Peyer's patch (tissue), 4 donors: ENCODE measurements around the gene PIP5K1C. TPM values are rescaled to one million over a fixed set of nuclear protein-coding genes. Genes with fewer than 3 reads are reported as not detected.
A peak's percentile ranks its signal among the peaks of the same experiment; 100 is the strongest.

Experiments used
- DNase-seq, 3 donors: peaks; one replicate each; pipeline ENCODE4 v3.0.0-alpha.2; 2017 to 2019
- H3K27ac ChIP-seq, 4 donors: fragments of 200-600 bp; sonication (generic); one replicate each; pipeline ENCODE4 v1.5.1; 2016 to 2019
- H3K27me3 ChIP-seq, 2 donors: fragments of 200-600 bp; sonication (generic); one replicate each; pipeline ENCODE4 v1.5.1; 2019
- H3K36me3 ChIP-seq, 3 donors: fragments of 200-600 bp; sonication (generic); one replicate each; pipeline ENCODE4 v1.5.1; 2016 to 2019
- H3K4me1 ChIP-seq, 4 donors: fragments of 200-600 bp; sonication (generic); one replicate each; pipeline ENCODE4 v1.5.1; 2016 to 2019
- H3K4me3 ChIP-seq, 4 donors: fragments of 200-600 bp; sonication (generic); 1 replicate in 3 of 4; 2 replicates in 1 of 4; pipeline ENCODE4 v1.5.1; 2016 to 2019; ENCODE audit warnings: mild to moderate bottlenecking in 1 of 4
- H3K9me3 ChIP-seq, 4 donors: fragments of 200-600 bp; sonication (generic); one replicate each; pipeline ENCODE4 v1.5.1; 2016 to 2019; ENCODE audit warnings: mild to moderate bottlenecking in 1 of 4
- POLR2A ChIP-seq, 2 donors: fragments of 450-650 bp; IDR thresholded peaks; one replicate each; pipeline ENCODE4 v1.5.1; 2017; ENCODE audit warnings: antibody characterized with exemption in 2 of 2, mild to moderate bottlenecking in 2 of 2, moderate library complexity in 2 of 2
- total RNA-seq, 4 donors: library from RNA; depleted of rRNA; stranded (reverse); fragments of >200 nt; gene quantifications; one replicate each; pipeline ENCODE4 v1.1.0, GENCODE V29; 2016
- TF ChIP-seq, protein P1 (sequence below), 6 experiments: fragments of 450-650 bp in 4 of 6; fragments of 200-600 bp in 2 of 6; sonication (generic) in 1 of 6; IDR thresholded peaks; one replicate each; pipeline ENCODE4 v1.5.1; 2017 to 2019; ENCODE audit warnings: antibody characterized with exemption in 6 of 6, mild to moderate bottlenecking in 3 of 6, moderate library complexity in 1 of 6

The PIP5K1C gene
- total RNA-seq, 4 donors from 2014 or later: 22.6 to 27.2 (median 26.1) TPM

DNA sequence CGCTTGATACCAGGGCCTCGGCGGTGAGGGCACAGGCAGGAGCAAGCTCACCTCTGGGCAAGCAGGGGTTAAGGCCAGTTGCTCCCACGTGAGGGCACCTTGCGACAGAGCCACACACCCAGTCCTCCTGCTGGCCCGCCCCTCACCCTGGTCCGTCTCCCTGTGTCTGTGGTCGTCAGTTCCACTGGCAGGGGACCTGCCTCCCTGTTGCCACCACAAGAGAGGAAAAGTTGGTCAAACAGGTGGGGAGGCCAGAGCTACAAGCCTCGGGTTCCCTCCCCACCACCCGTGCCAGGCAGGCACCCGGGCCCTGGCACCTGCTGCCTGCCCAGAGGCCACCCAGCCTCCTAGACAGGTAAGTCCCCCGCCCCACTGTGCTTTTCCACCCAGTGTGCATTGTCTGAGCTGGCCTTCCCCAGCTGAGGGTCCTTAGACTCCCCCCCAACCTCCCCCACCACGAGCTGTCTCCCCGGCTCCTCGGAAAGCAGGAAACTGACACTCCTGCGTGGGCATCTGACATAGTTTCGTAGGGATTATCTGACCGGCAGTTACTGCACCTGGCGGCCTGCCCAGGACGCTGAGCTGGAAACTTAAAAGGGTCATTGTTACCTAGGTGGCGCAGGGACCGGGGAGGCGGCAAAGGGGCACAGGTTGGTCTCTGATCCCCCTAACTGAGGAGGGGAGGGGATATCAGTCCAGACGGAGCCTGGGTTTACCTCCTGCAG, 8.1 kb upstream of the PIP5K1C start, which contains the start of gene TJP3:
TSS of gene TJP3 (plus strand) at position 178 of the 725 bp plus-strand sequence. CDS start 20,049 bp downstream, outside the sequence.
- no peaks in the 10 kb centered on the region for H3K27me3 ChIP-seq
- H3K4me1 ChIP-seq: peaks cover 0 to 20% (median 0%) of the 10 kb centered on the region in 4 donors
- peak; percentile 93 to 94 for TF ChIP-seq POLR2A (IDR thresholded peaks at IDR 0.05)
- TF ChIP-seq, protein P1, sequence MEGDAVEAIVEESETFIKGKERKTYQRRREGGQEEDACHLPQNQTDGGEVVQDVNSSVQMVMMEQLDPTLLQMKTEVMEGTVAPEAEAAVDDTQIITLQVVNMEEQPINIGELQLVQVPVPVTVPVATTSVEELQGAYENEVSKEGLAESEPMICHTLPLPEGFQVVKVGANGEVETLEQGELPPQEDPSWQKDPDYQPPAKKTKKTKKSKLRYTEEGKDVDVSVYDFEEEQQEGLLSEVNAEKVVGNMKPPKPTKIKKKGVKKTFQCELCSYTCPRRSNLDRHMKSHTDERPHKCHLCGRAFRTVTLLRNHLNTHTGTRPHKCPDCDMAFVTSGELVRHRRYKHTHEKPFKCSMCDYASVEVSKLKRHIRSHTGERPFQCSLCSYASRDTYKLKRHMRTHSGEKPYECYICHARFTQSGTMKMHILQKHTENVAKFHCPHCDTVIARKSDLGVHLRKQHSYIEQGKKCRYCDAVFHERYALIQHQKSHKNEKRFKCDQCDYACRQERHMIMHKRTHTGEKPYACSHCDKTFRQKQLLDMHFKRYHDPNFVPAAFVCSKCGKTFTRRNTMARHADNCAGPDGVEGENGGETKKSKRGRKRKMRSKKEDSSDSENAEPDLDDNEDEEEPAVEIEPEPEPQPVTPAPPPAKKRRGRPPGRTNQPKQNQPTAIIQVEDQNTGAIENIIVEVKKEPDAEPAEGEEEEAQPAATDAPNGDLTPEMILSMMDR (IDR thresholded peaks at IDR 0.05): peak in 3 of 6 experiments; percentile 9 to 21 (median 16)
- no peaks in the 10 kb centered on the region for H3K9me3 ChIP-seq
- H3K27ac ChIP-seq: peak within 1 kb of the TSS in 3 of 4 donors; percentile 85 to 99 (median 96)
- H3K36me3 ChIP-seq: no peaks in the 10 kb centered on the region
- H3K4me3 ChIP-seq: peak within 1 kb of the TSS in 3 of 4 donors; percentile 30 to 84 (median 61)
- peak in 2 of 3 donors; percentile 87 to 90 for DNase-seq

DNA sequence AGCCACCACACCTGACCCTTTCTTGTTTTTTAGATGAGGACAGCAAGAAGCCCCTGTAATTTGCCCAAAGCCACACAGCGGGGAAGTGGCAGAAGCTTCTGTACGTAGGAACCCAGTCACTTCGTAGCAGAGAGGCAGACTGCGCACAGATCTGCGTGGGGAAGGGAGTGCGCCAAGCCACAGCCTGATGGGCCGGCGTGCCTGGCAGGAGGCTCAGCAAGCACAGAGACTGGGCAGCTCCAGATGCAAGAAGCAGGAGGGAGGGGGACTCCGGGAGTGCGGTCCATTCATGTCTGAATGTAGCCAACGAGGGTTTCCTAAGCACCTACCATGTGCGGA, 7.6 kb upstream of the PIP5K1C start:
- no peak for TF ChIP-seq POLR2A (IDR thresholded peaks at IDR 0.05)
- TF ChIP-seq, protein P1 (IDR thresholded peaks at IDR 0.05): no peak
- DNase-seq: no peak
- H3K27me3 ChIP-seq: no peaks in the 10 kb centered on the region
- H3K36me3 ChIP-seq: no peaks in the 10 kb centered on the region
- peaks cover 0 to 14% (median 0%) of the 10 kb centered on the region in 4 donors for H3K4me1 ChIP-seq
- peak overlapping the region in 3 of 4 donors; percentile 85 to 99 (median 96) for H3K27ac ChIP-seq
- no peaks in the 10 kb centered on the region for H3K9me3 ChIP-seq
- peak overlapping the region in 2 of 4 donors; percentile 61 to 84 for H3K4me3 ChIP-seq

DNA sequence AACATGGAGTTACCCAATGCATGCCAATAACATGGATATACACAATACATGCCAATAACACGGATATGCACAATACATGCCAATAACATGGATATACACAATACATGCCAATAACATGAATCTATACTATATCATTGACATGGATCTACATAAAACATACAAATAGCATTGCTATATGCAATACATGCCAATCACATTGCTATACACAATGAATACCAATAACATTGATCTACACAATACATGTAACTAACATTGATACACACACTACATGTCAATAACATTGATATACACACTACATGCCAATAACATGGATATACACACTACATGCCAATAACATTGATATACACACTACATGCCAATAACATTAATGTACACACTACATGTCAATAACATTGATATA, 932 bp upstream of the PIP5K1C start:
- H3K4me1 ChIP-seq: peaks cover 0 to 20% (median 10%) of the 10 kb centered on the region in 4 donors
- H3K4me3 ChIP-seq: no peak overlapping the region
- no peak for TF ChIP-seq POLR2A (IDR thresholded peaks at IDR 0.05)
- TF ChIP-seq, protein P1 (IDR thresholded peaks at IDR 0.05): no peak
- no peaks in the 10 kb centered on the region for H3K9me3 ChIP-seq
- no peaks in the 10 kb centered on the region for H3K36me3 ChIP-seq
- H3K27me3 ChIP-seq: no peaks in the 10 kb centered on the region
- no peak overlapping the region for H3K27ac ChIP-seq
- no peak for DNase-seq

DNA sequence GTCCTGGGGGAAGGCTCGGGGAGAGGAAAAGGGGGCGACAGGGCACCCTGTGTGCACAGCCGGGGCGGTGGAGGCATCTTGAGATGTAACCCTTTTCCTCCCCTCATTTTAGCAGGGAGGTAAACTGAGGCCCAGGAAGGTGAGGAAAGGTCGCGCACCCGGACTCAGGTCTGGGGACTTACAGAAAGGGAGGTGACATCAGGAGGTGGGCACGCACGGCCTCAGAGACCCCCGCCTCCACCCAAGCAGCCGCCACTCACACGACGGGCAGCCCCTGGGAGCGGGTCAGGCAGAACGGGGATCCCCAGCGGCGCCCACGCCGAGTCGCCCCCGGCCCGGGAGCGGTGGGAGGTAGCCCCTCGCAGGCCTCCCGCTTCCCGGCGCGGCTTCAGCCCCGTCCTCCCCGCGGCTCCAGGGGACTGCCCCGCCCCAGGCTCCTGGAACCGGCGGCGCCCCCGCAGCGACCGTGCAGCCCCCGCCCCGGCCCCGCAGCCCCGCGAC, 477 bp downstream of the PIP5K1C start:
- TF ChIP-seq, protein P1 (IDR thresholded peaks at IDR 0.05): no peak
- no peak for TF ChIP-seq POLR2A (IDR thresholded peaks at IDR 0.05)
- Histone ChIP-seq H3K9me3 (no peaks in the 10 kb centered on the region), H3K4me1 (peaks cover 0 to 17% (median 10%) of the 10 kb centered on the region in 4 donors), H3K4me3 (peak overlapping the region; percentile 90 to 98 (median 94)), H3K27ac (peak overlapping the region; percentile 67 to 82 (median 77)), H3K27me3 (no peaks in the 10 kb centered on the region), H3K36me3 (no peaks in the 10 kb centered on the region)
- DNase-seq: no peak

DNA sequence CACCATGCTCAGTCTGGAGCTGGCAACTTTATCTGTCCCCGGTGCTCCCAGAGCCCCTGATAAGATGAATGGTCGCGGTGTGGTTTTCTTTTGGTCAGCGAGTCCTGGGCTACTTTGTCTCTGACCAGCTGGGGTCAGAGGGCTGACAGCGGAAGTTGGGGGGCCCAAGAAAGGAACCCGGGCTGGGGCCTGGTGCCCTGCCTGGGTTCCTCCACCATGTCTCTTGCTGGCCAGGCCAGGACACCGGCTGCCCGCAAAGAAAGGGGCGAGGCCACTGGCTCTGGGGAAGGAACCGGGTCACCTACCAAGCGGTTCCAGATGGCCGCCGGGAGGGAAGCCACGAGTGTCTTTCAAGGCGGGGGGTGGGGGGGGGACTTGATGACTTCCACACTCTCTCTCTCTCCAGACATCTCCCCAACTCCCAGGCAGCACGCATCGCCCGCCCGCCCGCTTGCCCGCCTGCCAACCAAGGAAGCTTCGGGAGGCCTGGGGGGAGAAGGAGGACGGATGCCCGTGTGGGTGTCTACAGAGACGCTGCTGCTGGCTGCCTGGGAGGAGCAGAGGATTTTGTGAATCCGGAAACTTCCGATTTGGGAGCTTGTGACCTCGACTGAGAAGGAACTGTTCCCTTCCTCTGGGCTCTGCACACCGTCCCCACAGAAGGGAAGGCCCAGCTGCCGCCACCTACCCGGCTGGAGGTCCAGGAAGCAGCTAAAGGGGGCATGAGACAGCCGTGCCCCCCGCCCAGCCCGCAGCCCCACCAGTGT, 1.1 kb downstream of the PIP5K1C start:
- TF ChIP-seq, protein P1 (IDR thresholded peaks at IDR 0.05): no peak
- no peak for TF ChIP-seq POLR2A (IDR thresholded peaks at IDR 0.05)
- Histone ChIP-seq H3K36me3 (no peaks in the 10 kb centered on the region), H3K27me3 (no peaks in the 10 kb centered on the region), H3K9me3 (no peaks in the 10 kb centered on the region), H3K27ac (peak overlapping the region; percentile 67 to 82 (median 77)), H3K4me1 (peaks cover 0 to 17% (median 10%) of the 10 kb centered on the region in 4 donors), H3K4me3 (peak overlapping the region; percentile 90 to 98 (median 94))
- peak in 1 of 3 donors; percentile 61 for DNase-seq
